ENCODE data around the gene SLC5A5. TPM values are rescaled to one million over a fixed set of nuclear protein-coding genes. Genes with fewer than 3 reads are reported as not detected.
A peak's percentile ranks its signal among the peaks of the same experiment; 100 is the strongest.

Gene SLC5A5
- total RNA-seq, 1 donor from 2014 or later: not detected

DNA sequence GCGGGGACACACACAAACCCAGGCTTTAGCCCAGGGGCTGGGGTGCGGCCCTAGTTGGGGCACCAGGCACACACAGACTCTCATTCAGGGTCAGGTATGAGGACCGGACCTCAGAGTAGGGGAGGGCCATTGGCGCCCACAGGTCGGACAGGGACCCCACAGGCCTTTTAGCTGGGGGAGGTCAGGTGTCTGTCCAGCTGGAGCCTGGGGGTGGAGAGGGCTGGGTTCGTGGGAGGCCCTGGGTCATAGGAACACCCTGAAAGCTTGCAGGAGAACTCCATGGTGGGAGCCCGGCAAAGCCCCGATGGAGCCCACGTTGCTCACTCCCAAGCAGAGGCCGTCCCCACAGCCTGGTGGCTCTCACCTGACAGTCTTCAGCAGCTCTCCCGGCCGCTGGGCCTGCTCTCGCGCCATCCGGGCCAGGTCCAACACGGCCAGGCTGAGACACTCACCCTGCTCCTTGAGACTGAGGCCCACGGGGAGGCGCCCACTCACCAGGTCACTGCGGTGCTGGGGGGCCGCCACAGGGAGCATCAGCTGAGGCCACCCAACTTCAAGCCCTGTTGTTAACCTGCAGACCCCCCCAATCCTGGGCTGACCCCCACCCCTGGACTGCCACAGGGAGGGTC is 29.0 kb upstream of the SLC5A5 start:
- H3K79me2 ChIP-seq (ENCODE audit: insufficient read depth, low read length): no peaks in the 10 kb centered on the region
- H3K4me2 ChIP-seq (ENCODE audit: low read length): peak overlapping the region; percentile 83
- Mint-ChIP-seq H3K4me3 (ENCODE audit: unreplicated experiment) (peak overlapping the region; percentile 34), H3K27me3 (ENCODE audit: low read depth, unreplicated experiment) (peaks cover 35% of the 10 kb centered on the region), H3K27ac (ENCODE audit: unreplicated experiment) (no peak overlapping the region), H3K9me3 (ENCODE audit: unreplicated experiment) (peaks cover 2% of the 10 kb centered on the region), H3K4me1 (ENCODE audit: low read depth, unreplicated experiment) (no peaks in the 10 kb centered on the region), H3K36me3 (ENCODE audit: low read depth, unreplicated experiment) (peaks cover 3% of the 10 kb centered on the region)
- H4K20me1 ChIP-seq (ENCODE audit: insufficient read depth, low read length): no peaks in the 10 kb centered on the region
- H3K9me3 ChIP-seq (ENCODE audit: insufficient read depth, low read depth, low read length): no peaks in the 10 kb centered on the region
- H2AFZ ChIP-seq (ENCODE audit: low read depth, low read length): peak overlapping the region; percentile 85
- no peaks in the 10 kb centered on the region for H3K27me3 ChIP-seq (ENCODE audit: insufficient read depth, low read length)
- DNase-seq (ENCODE audit: low read depth) (no peak), FAIRE-seq (no peak)
- no peaks in the 10 kb centered on the region for H3K4me1 ChIP-seq (ENCODE audit: insufficient read depth, low read length)
- peak overlapping the region; percentile 40 for H3K9ac ChIP-seq (ENCODE audit: low read length)
- H3K36me3 ChIP-seq (ENCODE audit: insufficient read depth, low read length): no peaks in the 10 kb centered on the region
- no peak overlapping the region for H3K27ac ChIP-seq (ENCODE audit: low read depth, low read length)
- TF ChIP-seq EZH2 (IDR thresholded peaks at IDR 0.05; ENCODE audit: insufficient read depth, low read length) (no peak), CTCF (IDR thresholded peaks at IDR 0.05; ENCODE audit: insufficient read depth, low read depth, low read length) (no peak)
- peak overlapping the region; percentile 29 for H3K4me3 ChIP-seq (ENCODE audit: insufficient read depth, low read depth, low read length)

GRCh38 chr19:17843292-17843827 is 28.4 kb upstream of the SLC5A5 start:
- Mint-ChIP-seq H3K9me3 (ENCODE audit: unreplicated experiment) (peaks cover 2% of the 10 kb centered on the region), H3K36me3 (ENCODE audit: low read depth, unreplicated experiment) (peaks cover under 1% of the 10 kb centered on the region), H3K4me3 (ENCODE audit: unreplicated experiment) (no peak overlapping the region), H3K27ac (ENCODE audit: unreplicated experiment) (no peak overlapping the region), H3K27me3 (ENCODE audit: low read depth, unreplicated experiment) (peaks cover 29% of the 10 kb centered on the region), H3K4me1 (ENCODE audit: low read depth, unreplicated experiment) (no peaks in the 10 kb centered on the region)
- H4K20me1 ChIP-seq (ENCODE audit: insufficient read depth, low read length): no peaks in the 10 kb centered on the region
- H3K9me3 ChIP-seq (ENCODE audit: insufficient read depth, low read depth, low read length): no peaks in the 10 kb centered on the region
- no peak overlapping the region for H3K27ac ChIP-seq (ENCODE audit: low read depth, low read length)
- no peaks in the 10 kb centered on the region for H3K79me2 ChIP-seq (ENCODE audit: insufficient read depth, low read length)
- DNase-seq (ENCODE audit: low read depth) (no peak), FAIRE-seq (no peak)
- no peak for TF ChIP-seq CTCF (IDR thresholded peaks at IDR 0.05; ENCODE audit: insufficient read depth, low read depth, low read length)
- no peak for TF ChIP-seq EZH2 (IDR thresholded peaks at IDR 0.05; ENCODE audit: insufficient read depth, low read length)
- no peaks in the 10 kb centered on the region for H3K27me3 ChIP-seq (ENCODE audit: insufficient read depth, low read length)
- H3K36me3 ChIP-seq (ENCODE audit: insufficient read depth, low read length): no peaks in the 10 kb centered on the region
- H3K9ac ChIP-seq (ENCODE audit: low read length): no peak overlapping the region
- H3K4me2 ChIP-seq (ENCODE audit: low read length): no peak overlapping the region
- H3K4me1 ChIP-seq (ENCODE audit: insufficient read depth, low read length): peaks cover 4% of the 10 kb centered on the region
- no peak overlapping the region for H2AFZ ChIP-seq (ENCODE audit: low read depth, low read length)
- no peak overlapping the region for H3K4me3 ChIP-seq (ENCODE audit: insufficient read depth, low read depth, low read length)

GRCh38 chr19:17843908-17844490 is 27.7 kb upstream of the SLC5A5 start:
- Mint-ChIP-seq H3K27ac (ENCODE audit: unreplicated experiment) (no peak overlapping the region), H3K27me3 (ENCODE audit: low read depth, unreplicated experiment) (peaks cover 25% of the 10 kb centered on the region), H3K36me3 (ENCODE audit: low read depth, unreplicated experiment) (no peaks in the 10 kb centered on the region), H3K4me1 (ENCODE audit: low read depth, unreplicated experiment) (no peaks in the 10 kb centered on the region), H3K9me3 (ENCODE audit: unreplicated experiment) (no peaks in the 10 kb centered on the region), H3K4me3 (ENCODE audit: unreplicated experiment) (no peak overlapping the region)
- FAIRE-seq: no peak
- Histone ChIP-seq H3K4me1 (ENCODE audit: insufficient read depth, low read length) (peaks cover 4% of the 10 kb centered on the region), H3K9ac (ENCODE audit: low read length) (no peak overlapping the region), H3K4me2 (ENCODE audit: low read length) (no peak overlapping the region), H3K36me3 (ENCODE audit: insufficient read depth, low read length) (no peaks in the 10 kb centered on the region), H2AFZ (ENCODE audit: low read depth, low read length) (no peak overlapping the region), H3K27ac (ENCODE audit: low read depth, low read length) (no peak overlapping the region), H3K79me2 (ENCODE audit: insufficient read depth, low read length) (no peaks in the 10 kb centered on the region), H3K27me3 (ENCODE audit: insufficient read depth, low read length) (no peaks in the 10 kb centered on the region), H3K4me3 (ENCODE audit: insufficient read depth, low read depth, low read length) (no peak overlapping the region), H4K20me1 (ENCODE audit: insufficient read depth, low read length) (no peaks in the 10 kb centered on the region), H3K9me3 (ENCODE audit: insufficient read depth, low read depth, low read length) (no peaks in the 10 kb centered on the region)
- TF ChIP-seq EZH2 (IDR thresholded peaks at IDR 0.05; ENCODE audit: insufficient read depth, low read length): no peak
- no peak for TF ChIP-seq CTCF (IDR thresholded peaks at IDR 0.05; ENCODE audit: insufficient read depth, low read depth, low read length)
- no peak for DNase-seq (ENCODE audit: low read depth)

Data from astrocyte (in vitro differentiated cells and primary cell).